ENCODE results near the gene FEN1. TPM values are rescaled to one million over a fixed set of nuclear protein-coding genes. Genes with fewer than 3 reads are reported as not detected.

FEN1 gene
- total and polyA plus RNA-seq, 2 of the 13 experiments (the other 11 are each of a cell fraction or from before 2014, with no cell fraction given), result 12.4 to 102 TPM

- TF ChIP-seq GPBP1L1 (CRISPR knock-in tag; IDR thresholded peaks at IDR 0.05), result no peak
- no peak for TF ChIP-seq XRCC5 (optimal IDR thresholded peaks at IDR 0.05; ENCODE audit: low read length)
- no peak for TF ChIP-seq MTF1 (CRISPR knock-in tag; IDR thresholded peaks at IDR 0.05)
- no peak for TF ChIP-seq HNF1B (CRISPR knock-in tag; IDR thresholded peaks at IDR 0.05)
- no peak for TF ChIP-seq TFE3 (CRISPR knock-in tag; IDR thresholded peaks at IDR 0.05)
- TF ChIP-seq ZHX2 (IDR thresholded peaks at IDR 0.05; ENCODE audit: low read depth), result no peak
- no peak for TF ChIP-seq ZHX2 (CRISPR knock-in tag; IDR thresholded peaks at IDR 0.05; ENCODE audit: borderline replicate concordance)
- TF ChIP-seq GMEB2 (CRISPR knock-in tag; IDR thresholded peaks at IDR 0.05; ENCODE audit: low read depth), result no peak
- TF ChIP-seq CREBL2 (CRISPR knock-in tag; IDR thresholded peaks at IDR 0.05; ENCODE audit: borderline replicate concordance), result no peak
- no peak for TF ChIP-seq NR2F1 (CRISPR knock-in tag; IDR thresholded peaks at IDR 0.05)
- no peak for TF ChIP-seq POGZ (CRISPR knock-in tag; IDR thresholded peaks at IDR 0.05)
- no peak for TF ChIP-seq PRDM4 (CRISPR knock-in tag; IDR thresholded peaks at IDR 0.05; ENCODE audit: borderline replicate concordance)
These were observed 23.4 kb downstream of the FEN1 start (continued) for GRCh38 chr11:61815790-61816735.
